K562 (cell line): ENCODE data around the gene SNPH.

Experiments used
- GABPA ChIP-seq: fragments of 200-800 bp; sonication (Bioruptor generic); conservative IDR thresholded peaks from 2 replicates; pipeline ENCODE4 v1.6.1; 2016; ENCODE audit warnings: low read depth, missing genetic modification characterization, missing compliant biosample characterization
- L3MBTL2 ChIP-seq: fragments of 450-650 bp; IDR thresholded peaks from 2 replicates; pipeline ENCODE4 v1.6.1; 2016; ENCODE audit warnings: mild to moderate bottlenecking, moderate library complexity
- MAZ ChIP-seq, 2 experiments: fragments of 450-650 bp in 1 of 2; sonication (generic) in 1 of 2; formaldehyde crosslinking; IDR thresholded peaks in 1 of 2; conservative IDR thresholded peaks in 1 of 2; 2 replicates each; pipeline versions ENCODE4 v1.4.0 to v1.5.0; 2020; ENCODE audit warnings: mild to moderate bottlenecking in 1 of 2, missing genetic modification reagents in 1 of 2
- MITF ChIP-seq: IDR thresholded peaks from 2 replicates; pipeline ENCODE4 v1.6.1; 2014; ENCODE audit warnings: antibody characterized with exemption
- NFIC ChIP-seq: fragments of 450-650 bp; IDR thresholded peaks from 2 replicates; pipeline ENCODE4 v1.6.1; 2017; ENCODE audit warnings: mild to moderate bottlenecking, inconsistent platforms
- NFIX ChIP-seq: fragments of 250-450 bp; sonication (Bioruptor Pico); IDR thresholded peaks from 2 replicates; pipeline ENCODE4 v1.4.0; 2020; ENCODE audit warnings: low read depth, mild to moderate bottlenecking, moderate library complexity
- SMARCC2 ChIP-seq: fragments of 450-650 bp; IDR thresholded peaks from 2 replicates; pipeline ENCODE4 v1.6.1; 2017; ENCODE audit warnings: antibody characterized with exemption, moderate library complexity, mild to moderate bottlenecking, low read depth
- TEAD4 ChIP-seq, 2 experiments: sonication (generic) in 1 of 2; formaldehyde crosslinking in 1 of 2; IDR thresholded peaks; 2 replicates each; pipeline versions ENCODE4 v1.6.1 to v1.8.0; 2012 to 2022; ENCODE audit warnings: borderline replicate concordance in 1 of 2, inconsistent platforms in 1 of 2, low read length in 1 of 2, mild to moderate bottlenecking in 1 of 2, missing genetic modification reagents in 1 of 2
- ZHX1 ChIP-seq: fragments of 150-350 bp; conservative IDR thresholded peaks from 2 replicates; pipeline ENCODE4 v1.6.1; 2014; ENCODE audit warnings: low read length
- ZNF224 ChIP-seq: sonication (generic); formaldehyde crosslinking; IDR thresholded peaks from 2 replicates; pipeline ENCODE4 v1.8.0; 2022; ENCODE audit warnings: mild to moderate bottlenecking, missing genetic modification reagents
- ZNF318 ChIP-seq, 2 experiments: fragments of 450-650 bp; IDR thresholded peaks; 2 replicates each; pipeline ENCODE4 v1.6.1; 2016; ENCODE audit warnings: mild to moderate bottlenecking in 2 of 2, borderline replicate concordance in 1 of 2, low read depth in 1 of 2, moderate library complexity in 1 of 2
- ZNF766 ChIP-seq: fragments of 200-800 bp; sonication (Bioruptor generic); conservative IDR thresholded peaks from 2 replicates; pipeline ENCODE4 v1.6.1; 2016; ENCODE audit warnings: missing genetic modification characterization, missing compliant biosample characterization
- ZNF830 ChIP-seq: fragments of 250-450 bp; sonication (Bioruptor Pico); IDR thresholded peaks from 2 replicates; pipeline ENCODE4 v1.5.0; 2021; ENCODE audit warnings: mild to moderate bottlenecking
- TF ChIP-seq, protein P1 (sequence below), 3 experiments: IDR thresholded peaks in 2 of 3; conservative IDR thresholded peaks in 1 of 3; 2 replicates each; pipeline ENCODE4 v1.5.1; 2011 to 2012; ENCODE audit warnings: low read length in 3 of 3, mild to moderate bottlenecking in 3 of 3, control low read depth in 2 of 3, improper control_type of control experiment in 1 of 3, inconsistent platforms in 1 of 3, low read depth in 1 of 3, mixed read lengths in 1 of 3, moderate library complexity in 1 of 3; ENCODE audit not compliant: insufficient read depth in 2 of 3

- TF ChIP-seq ZNF766, result no peak
- TF ChIP-seq, protein P1, sequence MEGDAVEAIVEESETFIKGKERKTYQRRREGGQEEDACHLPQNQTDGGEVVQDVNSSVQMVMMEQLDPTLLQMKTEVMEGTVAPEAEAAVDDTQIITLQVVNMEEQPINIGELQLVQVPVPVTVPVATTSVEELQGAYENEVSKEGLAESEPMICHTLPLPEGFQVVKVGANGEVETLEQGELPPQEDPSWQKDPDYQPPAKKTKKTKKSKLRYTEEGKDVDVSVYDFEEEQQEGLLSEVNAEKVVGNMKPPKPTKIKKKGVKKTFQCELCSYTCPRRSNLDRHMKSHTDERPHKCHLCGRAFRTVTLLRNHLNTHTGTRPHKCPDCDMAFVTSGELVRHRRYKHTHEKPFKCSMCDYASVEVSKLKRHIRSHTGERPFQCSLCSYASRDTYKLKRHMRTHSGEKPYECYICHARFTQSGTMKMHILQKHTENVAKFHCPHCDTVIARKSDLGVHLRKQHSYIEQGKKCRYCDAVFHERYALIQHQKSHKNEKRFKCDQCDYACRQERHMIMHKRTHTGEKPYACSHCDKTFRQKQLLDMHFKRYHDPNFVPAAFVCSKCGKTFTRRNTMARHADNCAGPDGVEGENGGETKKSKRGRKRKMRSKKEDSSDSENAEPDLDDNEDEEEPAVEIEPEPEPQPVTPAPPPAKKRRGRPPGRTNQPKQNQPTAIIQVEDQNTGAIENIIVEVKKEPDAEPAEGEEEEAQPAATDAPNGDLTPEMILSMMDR (IDR thresholded peaks at IDR 0.05 in 2 of 3, conservative IDR thresholded peaks at IDR 0.05 in 1 of 3; ENCODE audit: insufficient read depth in 2 of 3, low read depth in 1 of 3, low read length in 3 of 3), result no peak
- no peak for TF ChIP-seq TEAD4 (IDR thresholded peaks at IDR 0.05; ENCODE audit: low read length)
- TF ChIP-seq TEAD4 (CRISPR knock-in tag; IDR thresholded peaks at IDR 0.05; ENCODE audit: borderline replicate concordance), result no peak
- no peak for TF ChIP-seq ZHX1
- no peak for TF ChIP-seq GABPA (tag)
- TF ChIP-seq ZNF224 (CRISPR knock-in tag), result no peak
- no peak for TF ChIP-seq ZNF318 (IDR thresholded peaks at IDR 0.05; ENCODE audit: borderline replicate concordance in 1 of 2, low read depth in 1 of 2)
- TF ChIP-seq NFIC, result no peak
- TF ChIP-seq MITF, result no peak
- no peak for TF ChIP-seq MAZ (CRISPR knock-in tag; conservative IDR thresholded peaks at IDR 0.05 in 1 of 2, IDR thresholded peaks at IDR 0.05 in 1 of 2)
- no peak for TF ChIP-seq NFIX (CRISPR knock-in tag)
- TF ChIP-seq SMARCC2, result no peak
- TF ChIP-seq L3MBTL2, result no peak
- TF ChIP-seq ZNF830, result no peak
These were observed 20.5 kb upstream of the SNPH start for GRCh38 chr20:1245578-1245977.
